ENCODE measurements around the gene TMEM163.
A peak's percentile ranks its signal among the peaks of the same experiment; 100 is the strongest.

Gene TMEM163

DNA sequence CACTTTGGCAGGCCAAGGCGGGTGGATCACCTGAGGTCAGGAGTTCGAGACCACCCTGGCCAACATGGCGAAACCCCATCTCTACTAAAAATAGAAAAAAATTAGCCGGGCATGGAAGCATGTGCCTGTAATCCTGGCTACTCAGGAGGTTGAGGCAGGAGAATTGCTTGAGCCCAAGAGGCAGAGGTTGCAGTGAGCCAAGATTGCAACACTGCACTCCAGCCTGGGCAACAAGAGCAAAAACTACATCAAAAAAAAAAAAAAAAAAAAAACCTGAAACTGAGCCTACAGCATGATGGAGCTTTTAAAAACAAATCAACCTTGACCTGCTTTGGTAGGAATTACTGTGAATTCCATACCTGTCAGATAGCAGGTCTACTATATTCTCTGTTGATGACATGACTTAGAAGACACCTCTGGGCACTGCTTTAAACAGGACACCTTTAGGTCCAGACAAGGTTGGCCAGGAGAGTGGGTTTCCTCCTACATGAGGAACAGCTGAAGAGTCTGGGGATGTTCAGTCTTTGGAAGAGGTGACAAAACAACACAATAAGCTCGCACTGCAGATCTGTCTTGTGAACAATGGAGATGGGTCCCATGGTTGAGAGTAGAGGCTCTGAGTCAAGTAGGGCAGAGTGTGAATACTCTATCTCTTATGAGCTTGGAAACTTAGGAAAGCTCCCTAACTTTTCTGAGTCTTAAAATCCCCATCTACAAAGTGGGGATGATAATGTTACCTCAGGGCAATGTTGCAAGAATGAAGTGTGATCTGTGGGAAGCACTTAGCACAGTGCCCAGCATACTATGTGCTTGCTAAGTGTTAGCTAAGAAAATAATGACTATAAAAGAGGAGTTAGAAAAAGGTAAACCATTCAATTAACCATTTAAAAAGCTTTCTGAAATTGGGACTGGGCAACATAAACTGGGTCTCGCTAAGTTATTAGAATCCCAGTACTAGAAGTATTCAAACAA is 25.2 kb downstream of the TMEM163 start:
- no peak for DNase-seq (ENCODE audit: low read depth, low spot score)

DNA sequence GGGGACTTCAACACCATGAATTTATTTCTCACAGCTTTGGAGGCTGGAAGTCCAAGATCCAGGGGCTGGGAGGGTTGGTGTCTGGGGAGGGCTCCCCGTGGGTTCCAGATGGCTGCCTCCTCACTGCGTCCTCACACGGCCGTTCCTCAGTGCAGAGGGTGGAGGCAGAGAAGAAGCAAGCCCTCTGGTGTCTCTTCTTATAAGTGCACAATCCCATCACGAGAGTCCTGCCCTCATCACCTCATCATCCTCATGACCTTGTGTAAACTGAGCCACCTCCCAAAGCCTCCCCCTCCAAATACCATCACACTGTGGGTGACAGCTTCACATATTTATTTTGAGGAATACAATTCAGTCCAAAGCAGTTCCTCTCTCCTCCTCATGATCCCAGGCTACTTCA is 26.3 kb downstream of the TMEM163 start:
- no peak for DNase-seq (ENCODE audit: low read depth, low spot score)

DNA sequence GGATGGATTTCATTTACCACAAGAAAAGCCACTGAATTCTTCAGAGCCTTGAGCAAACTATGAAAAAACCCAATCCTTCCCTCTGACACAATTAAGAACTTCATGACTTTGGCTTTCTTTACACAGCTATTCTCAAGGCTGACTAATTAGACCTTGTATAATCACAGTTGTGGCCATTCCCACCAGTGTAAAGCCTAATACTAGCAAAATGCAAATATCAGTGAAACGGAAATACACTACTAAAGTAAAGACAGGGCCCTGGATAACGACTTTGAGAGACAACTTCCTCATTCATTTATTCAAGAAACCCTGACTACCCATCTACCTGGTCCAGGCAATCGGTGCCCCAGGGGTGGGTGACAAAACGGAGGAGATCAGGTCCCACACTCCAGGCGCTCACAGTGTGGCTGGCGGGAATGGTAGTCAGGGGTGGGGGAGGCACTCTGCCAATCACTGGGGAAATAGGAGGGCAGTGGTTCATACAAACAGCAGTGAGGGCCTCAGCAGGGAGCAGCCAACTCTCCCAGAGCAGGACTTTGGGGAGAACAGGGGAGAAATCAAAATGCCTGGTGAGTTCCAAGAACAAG is 28.1 kb downstream of the TMEM163 start:
- DNase-seq (ENCODE audit: low read depth, low spot score) = no peak

DNA sequence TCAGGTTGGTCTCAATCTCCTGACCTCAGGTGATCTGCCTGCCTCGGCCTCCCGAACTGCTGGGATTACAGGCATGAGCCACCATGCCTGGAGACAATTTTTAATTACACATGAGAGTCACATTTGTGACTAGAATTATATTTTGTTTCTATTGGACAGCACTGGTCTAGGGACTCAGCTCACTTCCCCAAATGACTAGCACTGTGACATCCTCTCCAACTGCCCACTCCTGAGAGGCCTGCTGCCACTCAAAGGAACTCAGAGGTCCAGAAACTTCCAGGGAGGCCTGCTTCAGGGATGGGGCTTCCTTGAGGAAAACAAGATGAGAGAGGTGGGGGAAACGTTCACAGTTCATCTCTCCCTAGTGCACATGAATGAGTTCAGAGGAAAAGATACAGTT is 29.5 kb downstream of the TMEM163 start:
- no peak for DNase-seq (ENCODE audit: low read depth, low spot score)

DNA sequence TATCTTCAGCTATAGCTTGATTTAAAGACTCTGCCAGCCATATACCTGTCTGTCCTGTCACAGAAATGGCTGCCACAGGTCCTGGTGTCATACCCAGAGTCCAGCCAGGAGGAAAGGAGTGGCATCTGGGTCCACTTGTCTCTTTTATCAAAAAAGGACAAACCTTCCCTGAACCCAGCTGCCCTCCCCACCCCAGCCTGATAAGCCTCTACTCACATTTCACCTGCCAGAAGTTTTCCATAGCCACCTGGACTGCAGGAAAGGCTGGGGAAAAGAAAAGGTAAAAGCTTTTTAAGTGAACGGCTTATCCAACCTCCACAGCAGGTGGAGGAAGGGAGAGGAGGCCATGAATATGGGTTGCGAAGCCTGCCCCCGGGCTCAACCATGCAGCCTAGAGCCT is 32.8 kb downstream of the TMEM163 start:
- DNase-seq (ENCODE audit: low read depth, low spot score) = no peak

DNA sequence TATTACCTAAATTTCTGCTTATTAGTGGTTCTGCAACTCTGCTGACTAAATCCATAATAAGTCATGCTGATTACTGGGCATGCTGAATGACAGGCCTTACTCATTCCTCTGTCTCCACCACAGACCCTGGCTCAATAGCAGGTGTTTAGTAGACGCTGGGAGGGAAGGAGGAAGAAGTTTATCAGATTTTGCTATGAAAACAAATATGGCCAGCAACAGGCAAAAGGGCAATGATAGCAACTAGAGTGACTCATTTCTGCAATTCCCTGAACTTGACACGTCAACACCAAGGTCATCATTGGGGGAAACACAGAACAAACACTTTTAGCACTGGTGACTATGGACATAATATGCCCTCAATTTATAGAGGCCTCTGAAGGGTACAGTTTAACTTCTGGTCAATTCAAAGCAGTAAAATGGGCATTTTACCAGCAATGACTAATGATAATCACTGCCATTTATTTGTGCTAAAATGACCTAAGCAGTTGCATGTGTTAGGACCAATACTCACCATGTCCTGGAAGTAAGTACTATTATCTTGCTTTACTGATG is 35.2 kb downstream of the TMEM163 start:
- DNase-seq (ENCODE audit: low read depth, low spot score) = no peak

DNA sequence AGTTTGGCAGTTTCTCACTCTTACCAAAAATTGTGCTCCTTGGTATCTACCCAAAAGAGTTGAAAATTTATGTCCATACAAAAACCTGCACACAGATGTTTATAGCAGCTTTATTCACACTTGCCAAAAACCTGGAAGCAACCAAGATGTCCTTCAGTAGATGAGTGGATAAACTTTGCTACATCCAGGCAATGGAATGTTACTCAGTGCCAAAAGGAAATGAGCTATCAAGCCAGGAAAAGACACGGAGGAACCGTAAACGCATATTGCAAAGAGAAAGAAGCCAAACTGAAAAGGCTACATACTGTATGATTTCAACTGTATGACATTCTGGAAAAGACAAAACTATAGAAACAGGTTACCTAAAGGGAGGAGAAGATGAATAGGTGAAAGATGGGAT is 36.1 kb downstream of the TMEM163 start:
- no peak for DNase-seq (ENCODE audit: low read depth, low spot score)

DNA sequence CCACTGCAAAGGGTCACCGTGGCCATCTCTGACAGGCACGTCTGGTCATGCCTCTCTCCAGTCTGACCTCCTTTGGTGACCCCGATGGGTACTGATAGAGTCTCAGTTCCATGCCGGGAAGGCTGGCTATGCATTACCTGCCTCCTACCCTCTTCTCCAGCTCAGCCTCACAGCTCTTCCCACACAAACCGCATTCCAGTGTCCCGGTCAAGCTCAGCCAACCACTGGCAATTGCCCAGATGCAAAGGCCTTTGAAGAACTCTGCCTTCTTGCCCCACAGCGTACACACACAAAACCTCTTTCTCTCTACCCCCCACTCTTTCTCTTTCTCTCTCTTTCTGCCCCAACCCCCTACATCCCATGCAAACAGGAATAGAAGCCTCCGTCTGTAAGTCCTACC is 37.6 kb downstream of the TMEM163 start:
- DNase-seq (ENCODE audit: low read depth, low spot score) = no peak

DNA sequence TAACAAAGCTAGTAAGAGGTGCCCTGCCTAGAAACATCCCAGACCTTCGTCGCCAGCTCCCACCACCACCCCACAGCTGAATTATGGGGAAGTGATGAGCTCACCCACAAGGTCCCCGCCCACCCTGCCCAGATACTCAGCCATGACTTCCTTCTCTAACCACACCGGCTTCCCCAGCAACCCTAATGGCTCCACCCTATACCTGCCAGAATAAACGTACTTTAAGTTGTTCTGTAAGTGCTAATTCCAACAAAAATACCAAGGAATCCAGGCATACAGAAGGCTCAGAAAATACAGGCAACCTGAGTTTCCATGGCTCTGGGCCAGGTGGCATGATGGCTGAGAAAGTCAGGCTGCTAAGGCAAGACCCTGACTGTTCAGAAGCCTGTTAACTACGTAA is 39.1 kb downstream of the TMEM163 start:
- no peak for DNase-seq (ENCODE audit: low read depth, low spot score)

DNA sequence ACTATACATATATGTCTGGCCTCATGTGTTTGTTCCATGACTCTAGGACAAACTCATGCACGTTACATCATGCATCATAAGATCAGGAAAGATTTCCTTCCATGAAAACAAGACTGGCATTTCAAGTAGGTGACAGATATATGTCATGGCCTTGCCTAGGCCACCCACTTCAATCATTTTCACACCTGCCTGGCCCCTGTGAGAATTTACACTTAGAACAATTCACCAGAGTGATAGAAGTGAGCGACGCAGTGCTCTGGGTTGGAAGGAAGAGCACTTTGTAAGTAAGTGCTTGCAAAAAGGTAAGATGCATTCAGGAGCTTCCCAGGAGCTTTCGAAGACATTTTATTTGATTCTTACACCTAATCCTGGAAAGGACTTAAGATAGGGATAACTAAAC is 39.5 kb downstream of the TMEM163 start:
- no peak for DNase-seq (ENCODE audit: low read depth, low spot score)

DNA sequence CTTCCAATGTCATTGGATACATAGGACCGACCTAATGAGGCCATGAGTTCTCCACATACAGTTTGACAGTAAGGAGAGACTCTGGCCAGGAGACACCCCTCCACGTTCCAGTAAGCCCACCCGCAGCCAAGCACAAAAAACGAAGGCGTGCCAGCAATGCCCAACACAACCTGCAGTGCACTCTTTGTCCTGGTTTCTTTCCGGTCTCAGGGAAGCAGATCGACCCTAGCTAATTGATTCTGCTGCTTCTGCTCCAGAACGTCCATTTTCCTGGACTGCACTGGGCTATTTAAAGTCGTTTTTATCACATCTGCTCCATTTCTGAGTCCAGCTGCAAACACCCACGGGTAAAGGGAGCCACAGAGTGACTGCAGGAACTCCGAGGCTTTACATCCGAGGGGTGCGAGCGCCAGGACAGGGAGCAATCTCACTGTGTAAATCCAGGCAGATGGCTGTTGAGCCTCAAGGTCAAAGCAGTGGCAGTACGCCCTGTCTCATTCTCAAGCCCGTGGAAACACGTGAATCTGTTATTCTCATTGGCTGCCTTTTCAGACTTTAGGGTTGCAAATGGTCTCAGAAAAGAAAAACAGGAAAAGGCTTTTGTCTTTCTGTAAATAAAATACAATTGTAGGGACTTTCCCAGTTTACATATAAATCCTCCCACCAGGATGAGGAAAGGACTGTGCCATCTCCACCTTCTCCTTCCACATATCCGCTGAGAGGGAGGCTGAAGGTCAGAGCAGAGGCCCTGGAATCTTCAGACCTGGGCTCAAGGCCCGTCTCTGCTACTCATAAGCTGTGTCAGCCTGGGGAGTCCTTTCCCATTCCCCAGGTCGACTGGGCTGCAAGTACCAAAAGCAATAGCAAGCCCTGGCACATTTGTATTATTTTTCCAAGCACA is 40.7 kb downstream of the TMEM163 start:
- no peak for DNase-seq (ENCODE audit: low read depth, low spot score)

DNA sequence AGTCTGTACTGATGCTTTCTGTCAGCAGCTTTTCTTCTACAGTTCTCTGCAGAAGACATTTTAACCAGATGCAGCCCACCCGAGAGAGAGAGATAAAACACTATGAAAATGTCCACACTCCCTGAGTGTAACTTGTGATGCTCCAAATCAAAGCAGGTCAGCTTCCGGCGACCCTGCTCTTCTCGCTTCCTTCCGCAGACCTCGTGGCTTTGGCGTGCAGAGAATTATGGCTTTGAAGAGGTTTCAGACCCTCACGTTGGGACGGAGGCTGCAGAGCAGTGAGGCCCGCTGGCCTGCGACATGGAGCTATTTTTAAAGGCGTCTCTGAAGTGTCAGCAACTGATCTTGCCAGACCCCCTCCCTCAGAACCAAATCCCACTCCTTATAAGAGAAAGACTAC is 41.8 kb downstream of the TMEM163 start:
- DNase-seq (ENCODE audit: low read depth, low spot score) = no peak

DNA sequence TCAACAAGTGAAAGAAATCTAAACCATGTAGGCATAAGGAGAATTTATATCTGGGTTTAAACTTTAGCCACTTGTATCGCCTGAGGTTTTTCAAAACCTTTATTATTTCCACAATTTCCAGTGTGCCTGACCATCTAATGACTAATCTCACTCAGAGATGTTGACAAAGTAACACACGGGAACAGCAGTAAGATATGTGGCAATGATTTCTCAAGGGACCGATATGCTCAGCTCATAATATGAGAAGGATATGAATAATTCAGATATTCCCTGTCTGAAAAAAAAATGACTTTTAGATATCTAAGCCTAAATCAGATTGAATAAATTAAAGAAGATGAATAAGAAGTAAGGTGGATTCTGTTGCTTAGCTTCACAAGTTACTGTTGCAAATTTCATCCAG is 43.5 kb downstream of the TMEM163 start:
- DNase-seq (ENCODE audit: low read depth, low spot score) = no peak

DNA sequence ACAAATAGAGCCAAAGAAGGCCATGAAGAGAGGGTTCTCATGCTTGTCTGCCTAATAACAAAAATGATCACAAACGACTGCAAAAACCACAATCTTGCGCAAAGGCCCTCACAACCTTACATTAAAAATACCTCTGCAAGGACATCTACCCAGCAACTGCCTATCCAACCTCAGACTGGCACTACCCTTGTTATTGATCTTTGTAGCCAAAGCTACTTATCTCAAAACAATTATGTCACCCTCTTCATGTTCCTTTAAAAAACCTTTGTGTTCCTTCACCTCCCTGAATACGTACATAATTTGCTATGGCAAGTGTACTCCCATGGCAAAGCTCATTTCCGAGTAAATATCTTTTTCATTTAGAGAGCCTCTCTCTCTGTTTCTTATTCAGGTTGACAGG is 44.1 kb downstream of the TMEM163 start:
- DNase-seq (ENCODE audit: low read depth, low spot score) = no peak

DNA sequence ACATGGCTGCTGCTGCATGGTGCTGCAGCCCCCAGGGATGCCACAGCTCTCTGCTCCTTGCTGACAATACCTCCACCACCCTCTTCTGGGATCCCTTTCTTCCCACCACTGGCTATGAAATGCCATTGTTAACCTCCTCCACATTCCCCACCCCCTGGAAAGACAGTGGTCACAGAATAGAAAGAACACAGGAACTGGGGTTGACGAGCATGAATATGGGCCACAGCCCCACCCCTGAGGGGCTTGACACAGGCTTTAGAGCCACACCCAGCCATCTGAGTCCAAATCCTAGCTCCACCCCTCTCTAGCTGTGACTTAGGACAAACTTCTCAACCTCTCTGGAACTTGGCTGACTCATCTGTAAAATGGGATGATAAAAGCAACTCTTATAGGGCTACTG is 47.3 kb downstream of the TMEM163 start:
- DNase-seq (ENCODE audit: low read depth, low spot score) = no peak

DNA sequence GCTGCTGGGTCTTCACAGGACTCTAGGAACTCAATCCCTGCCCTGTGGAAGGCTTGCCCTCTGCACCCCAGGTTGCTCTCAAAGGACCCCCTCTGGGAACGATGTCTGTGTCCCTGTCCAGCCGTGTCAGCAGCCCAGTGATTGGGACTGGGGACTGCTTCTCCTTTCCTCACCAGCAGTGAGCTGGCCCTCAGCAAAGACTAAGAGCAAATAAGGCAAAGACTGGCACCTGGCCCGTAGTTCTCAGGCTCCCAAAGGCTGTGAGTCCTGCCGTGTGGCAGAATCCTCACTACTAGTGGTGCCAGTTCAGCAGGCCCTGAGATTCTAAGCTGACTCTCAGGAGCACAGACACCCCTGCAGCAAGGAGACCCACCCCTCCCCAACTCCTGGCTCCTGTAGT is 47.8 kb downstream of the TMEM163 start:
- DNase-seq (ENCODE audit: low read depth, low spot score) = no peak

DNA sequence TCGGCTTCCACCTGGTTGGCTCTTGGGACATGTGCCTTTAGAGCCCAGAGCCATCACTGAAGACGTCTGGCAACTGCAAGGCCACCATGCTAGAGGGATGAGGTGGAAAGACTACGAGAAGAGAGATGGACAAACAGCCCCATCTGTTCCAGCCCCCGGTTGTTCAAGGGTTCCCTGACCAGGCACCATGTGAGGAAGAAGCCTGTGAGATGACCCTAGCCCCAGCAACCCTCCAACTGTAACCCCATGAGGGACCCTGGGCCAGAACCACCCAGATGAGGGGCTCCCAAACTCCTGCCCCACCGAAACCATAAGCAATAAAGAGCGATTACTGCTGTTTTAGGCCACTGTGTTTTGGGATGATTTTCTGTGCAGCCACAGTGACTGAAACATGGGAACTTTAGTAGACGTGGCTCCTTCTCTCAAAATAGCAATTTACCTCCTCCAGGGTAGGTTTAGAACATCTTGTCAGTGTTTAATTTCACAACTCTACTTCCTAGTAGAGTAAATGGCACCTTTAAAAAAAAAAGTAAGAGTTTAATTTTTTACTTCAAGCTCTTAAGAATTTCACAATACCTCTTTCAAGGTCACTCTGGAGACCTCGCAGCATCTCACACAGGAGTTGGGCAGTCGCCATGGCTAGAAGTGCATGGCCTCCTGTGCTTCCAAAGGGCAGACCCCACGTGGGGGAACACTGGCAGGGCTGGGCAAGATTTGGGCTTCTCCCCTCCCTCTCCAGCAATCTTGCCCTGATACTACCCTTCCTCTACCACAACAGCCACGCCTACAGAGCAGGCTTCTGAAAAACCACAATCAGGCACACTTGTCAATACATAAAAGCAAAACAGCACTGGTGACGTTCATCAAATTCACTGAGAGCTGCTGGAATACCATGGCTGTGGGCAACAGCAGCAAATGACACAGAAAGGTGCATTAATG is 48.8 kb downstream of the TMEM163 start:
- no peak for DNase-seq (ENCODE audit: low read depth, low spot score)

DNA sequence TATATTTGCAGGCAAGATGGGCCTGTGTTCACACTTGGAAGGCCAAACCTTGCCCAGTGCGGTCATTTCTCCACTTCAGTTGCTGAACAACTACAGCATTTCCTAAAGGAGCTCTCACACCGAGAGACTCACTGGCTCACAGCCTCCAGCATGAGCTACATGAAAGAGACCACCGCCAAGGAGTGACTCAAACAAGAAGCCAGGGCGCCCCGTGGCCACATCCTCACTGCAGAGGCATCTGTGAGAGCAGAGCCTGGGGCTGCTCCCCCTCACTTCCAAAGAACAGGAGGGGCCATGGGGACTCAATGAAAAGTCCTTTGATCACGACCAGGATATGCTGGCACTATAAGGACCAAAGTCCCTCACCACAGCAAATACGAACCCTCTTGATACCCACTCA is 50.0 kb downstream of the TMEM163 start:
- DNase-seq (ENCODE audit: low read depth, low spot score) = peak; percentile 68

DNA sequence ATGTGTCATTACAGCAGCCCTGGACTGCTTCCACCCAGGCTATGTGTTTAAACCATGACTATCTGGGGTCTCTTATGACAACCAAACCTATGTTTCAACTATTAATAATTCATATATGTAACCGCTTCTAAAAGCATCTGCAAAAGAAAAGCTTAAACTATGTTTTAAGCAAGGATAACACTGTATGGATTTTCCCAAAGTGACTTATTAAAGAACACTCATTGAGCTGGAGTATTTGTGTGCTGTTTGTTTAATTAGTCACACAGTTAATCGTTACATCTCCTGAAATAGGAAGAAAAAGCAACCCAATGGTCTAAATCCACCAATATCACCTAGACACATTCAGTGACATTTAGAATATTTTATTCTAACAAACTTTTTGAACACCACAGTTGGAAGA is 51.3 kb downstream of the TMEM163 start:
- DNase-seq (ENCODE audit: low read depth, low spot score) = no peak

DNA sequence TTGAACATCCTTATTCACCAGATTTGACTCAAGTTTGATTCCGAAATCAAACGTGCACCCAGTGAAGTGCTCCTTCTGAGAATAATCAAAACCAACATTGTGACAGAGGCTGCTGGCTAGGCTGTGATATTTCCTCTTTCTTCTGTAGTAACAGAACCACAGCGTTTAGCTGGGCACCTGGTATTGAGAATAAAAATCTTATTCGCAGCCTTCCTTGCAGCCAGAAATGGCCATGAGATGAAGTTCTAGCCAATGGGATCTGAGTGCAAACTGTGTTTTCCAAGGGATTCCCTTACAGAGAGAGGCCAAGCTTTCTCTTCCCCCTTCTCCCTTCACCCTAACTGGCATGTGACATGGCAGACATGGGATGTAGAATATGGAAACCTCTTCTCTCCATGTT is 51.7 kb downstream of the TMEM163 start:
- DNase-seq (ENCODE audit: low read depth, low spot score) = no peak
